Osteocyte (in vitro differentiated cells): ENCODE data around the gene TCERG1L. TPM values are rescaled to one million over a fixed set of nuclear protein-coding genes. Genes with fewer than 3 reads are reported as not detected.

Experiments
- DNase-seq: peaks from one replicate; pipeline ENCODE4 v3.0.0; 2021; ENCODE audit warnings: mixed read lengths; ENCODE audit not compliant: unreplicated experiment; ENCODE audit errors: extremely low spot score
- H3K27ac Mint-ChIP-seq: one replicate; pipeline ENCODE4 v1.8.0; 2021; ENCODE audit warnings: mild to moderate bottlenecking, mixed read lengths; ENCODE audit not compliant: unreplicated experiment
- H3K27me3 Mint-ChIP-seq: one replicate; pipeline ENCODE4 v1.8.0; 2021; ENCODE audit warnings: mixed read lengths; ENCODE audit not compliant: unreplicated experiment
- H3K36me3 Mint-ChIP-seq: one replicate; pipeline ENCODE4 v1.8.0; 2021; ENCODE audit warnings: mixed read lengths; ENCODE audit not compliant: unreplicated experiment
- H3K4me1 Mint-ChIP-seq: one replicate; pipeline ENCODE4 v1.8.0; 2021; ENCODE audit warnings: mixed read lengths; ENCODE audit not compliant: unreplicated experiment
- H3K4me3 Mint-ChIP-seq: one replicate; pipeline ENCODE4 v1.8.0; 2021; ENCODE audit warnings: mild to moderate bottlenecking, moderate library complexity, mixed read lengths; ENCODE audit not compliant: unreplicated experiment
- H3K9me3 Mint-ChIP-seq: one replicate; pipeline ENCODE4 v1.8.0; 2021; ENCODE audit warnings: mixed read lengths; ENCODE audit not compliant: unreplicated experiment
- total RNA-seq: library from RNA; stranded (reverse); gene quantifications from 2 replicates; pipeline ENCODE4 v1.2.1, GENCODE V29; 2021
- TF ChIP-seq, protein P1 (sequence below): fragments of 200-600 bp; sonication (generic); IDR thresholded peaks from 2 replicates; pipeline ENCODE4 v1.5.0; 2021; ENCODE audit warnings: antibody characterized with exemption, mild to moderate bottlenecking, moderate library complexity

TCERG1L gene
- total RNA-seq, 1 donor from 2014 or later, result not detected

DNA sequence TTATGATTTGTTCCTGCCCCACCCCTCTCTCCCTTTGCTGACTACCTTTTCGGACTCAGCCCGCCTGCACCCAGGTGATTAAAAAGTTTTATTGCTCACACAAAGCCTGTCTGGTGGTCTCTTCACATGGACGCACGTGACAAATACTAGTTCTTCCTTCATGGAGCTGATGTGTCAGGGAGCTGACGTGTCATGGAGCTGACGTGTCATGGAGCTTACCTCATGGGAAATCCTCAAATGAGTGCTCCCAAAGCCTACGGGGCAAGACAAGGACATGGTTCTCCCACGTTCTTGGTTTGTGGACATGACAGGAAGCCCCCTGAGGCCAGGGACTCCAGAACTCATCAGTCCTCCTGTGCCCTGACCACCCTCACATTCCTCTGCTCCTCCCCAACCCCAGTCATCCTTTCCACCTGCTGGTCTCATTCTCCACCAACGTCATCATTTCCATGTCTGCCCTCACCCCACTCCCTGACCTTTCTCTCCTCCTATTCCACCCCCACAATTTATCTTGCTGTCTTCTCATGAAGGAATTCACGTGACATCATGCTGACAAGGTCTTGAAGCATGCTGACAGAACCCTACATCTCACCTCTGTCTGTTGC is 261.3 kb downstream of the TCERG1L start:
- no peaks in the 10 kb centered on the region for H3K4me1 Mint-ChIP-seq
- DNase-seq, result no peak
- no peaks in the 10 kb centered on the region for H3K36me3 Mint-ChIP-seq
- H3K4me3 Mint-ChIP-seq, result no peak overlapping the region
- H3K9me3 Mint-ChIP-seq, result peaks cover 54% of the 10 kb centered on the region
- TF ChIP-seq, protein P1, sequence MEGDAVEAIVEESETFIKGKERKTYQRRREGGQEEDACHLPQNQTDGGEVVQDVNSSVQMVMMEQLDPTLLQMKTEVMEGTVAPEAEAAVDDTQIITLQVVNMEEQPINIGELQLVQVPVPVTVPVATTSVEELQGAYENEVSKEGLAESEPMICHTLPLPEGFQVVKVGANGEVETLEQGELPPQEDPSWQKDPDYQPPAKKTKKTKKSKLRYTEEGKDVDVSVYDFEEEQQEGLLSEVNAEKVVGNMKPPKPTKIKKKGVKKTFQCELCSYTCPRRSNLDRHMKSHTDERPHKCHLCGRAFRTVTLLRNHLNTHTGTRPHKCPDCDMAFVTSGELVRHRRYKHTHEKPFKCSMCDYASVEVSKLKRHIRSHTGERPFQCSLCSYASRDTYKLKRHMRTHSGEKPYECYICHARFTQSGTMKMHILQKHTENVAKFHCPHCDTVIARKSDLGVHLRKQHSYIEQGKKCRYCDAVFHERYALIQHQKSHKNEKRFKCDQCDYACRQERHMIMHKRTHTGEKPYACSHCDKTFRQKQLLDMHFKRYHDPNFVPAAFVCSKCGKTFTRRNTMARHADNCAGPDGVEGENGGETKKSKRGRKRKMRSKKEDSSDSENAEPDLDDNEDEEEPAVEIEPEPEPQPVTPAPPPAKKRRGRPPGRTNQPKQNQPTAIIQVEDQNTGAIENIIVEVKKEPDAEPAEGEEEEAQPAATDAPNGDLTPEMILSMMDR, result no peak
- no peaks in the 10 kb centered on the region for H3K27me3 Mint-ChIP-seq
- no peak overlapping the region for H3K27ac Mint-ChIP-seq

DNA sequence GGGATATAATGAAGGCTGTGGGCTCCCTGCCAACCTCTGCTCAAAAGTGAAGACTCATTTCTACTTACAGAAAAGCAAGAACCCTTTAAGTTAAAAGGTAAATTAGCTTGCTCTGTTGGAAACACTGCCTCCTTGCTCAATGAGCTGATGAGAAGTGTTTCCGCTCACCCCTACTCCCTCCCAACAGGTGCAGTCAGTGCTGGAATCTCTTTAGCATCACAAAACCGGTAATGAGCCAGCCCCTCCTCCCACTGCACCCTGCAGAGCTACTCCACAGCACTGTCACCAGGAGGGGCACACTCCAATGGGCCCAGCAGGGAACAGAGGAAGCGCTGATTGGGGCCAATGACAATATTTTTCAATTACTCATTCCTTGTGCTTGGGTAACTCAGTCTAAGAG is 262.5 kb downstream of the TCERG1L start:
- TF ChIP-seq, protein P1, result no peak
- H3K27me3 Mint-ChIP-seq, result no peaks in the 10 kb centered on the region
- no peak overlapping the region for H3K4me3 Mint-ChIP-seq
- no peak overlapping the region for H3K27ac Mint-ChIP-seq
- no peaks in the 10 kb centered on the region for H3K4me1 Mint-ChIP-seq
- DNase-seq, result no peak
- no peaks in the 10 kb centered on the region for H3K36me3 Mint-ChIP-seq
- H3K9me3 Mint-ChIP-seq, result peaks cover 53% of the 10 kb centered on the region

DNA sequence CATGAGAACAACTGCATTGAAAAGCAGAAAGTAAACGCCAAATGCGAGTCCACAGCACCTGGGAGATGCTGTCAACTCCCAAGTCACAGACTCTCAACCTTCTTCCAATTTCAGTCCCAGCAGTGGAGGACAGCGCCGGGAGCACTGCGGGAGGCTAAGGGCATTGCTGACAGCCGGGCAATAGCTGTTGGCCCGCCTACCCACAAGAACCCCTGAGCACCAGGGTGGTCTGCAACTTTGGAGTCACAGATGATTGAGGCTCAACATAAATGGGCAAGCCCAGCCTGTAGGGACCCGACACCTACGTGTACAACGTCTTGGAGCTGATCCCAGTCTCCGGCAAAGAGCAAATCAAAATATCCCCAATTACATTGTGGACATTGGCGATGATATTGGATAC is 262.9 kb downstream of the TCERG1L start:
- peaks cover 49% of the 10 kb centered on the region for H3K9me3 Mint-ChIP-seq
- no peaks in the 10 kb centered on the region for H3K27me3 Mint-ChIP-seq
- H3K4me1 Mint-ChIP-seq, result no peaks in the 10 kb centered on the region
- DNase-seq, result no peak
- no peak overlapping the region for H3K4me3 Mint-ChIP-seq
- H3K36me3 Mint-ChIP-seq, result no peaks in the 10 kb centered on the region
- H3K27ac Mint-ChIP-seq, result no peak overlapping the region
- TF ChIP-seq, protein P1, result no peak

DNA sequence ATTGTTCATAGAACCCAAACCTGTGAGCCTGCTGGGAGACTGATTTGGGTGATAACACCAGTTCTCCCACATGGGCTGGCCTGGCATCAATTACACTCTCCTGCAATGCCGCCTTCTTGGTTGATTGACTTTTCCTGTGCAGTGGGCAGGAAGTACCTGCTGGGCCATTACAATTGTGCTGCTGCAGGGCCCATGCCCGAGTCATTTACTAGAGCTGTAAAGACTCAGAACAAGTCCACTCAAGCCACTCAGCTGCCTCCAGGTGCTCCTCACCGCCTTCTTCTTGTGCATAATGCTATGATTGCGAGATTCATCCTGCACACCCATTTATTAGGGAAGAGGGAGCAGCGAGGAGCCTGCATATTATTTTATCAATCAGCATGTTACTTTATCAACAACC is 264.0 kb downstream of the TCERG1L start:
- H3K9me3 Mint-ChIP-seq, result peaks cover 42% of the 10 kb centered on the region
- no peaks in the 10 kb centered on the region for H3K4me1 Mint-ChIP-seq
- H3K4me3 Mint-ChIP-seq, result no peak overlapping the region
- TF ChIP-seq, protein P1, result no peak
- H3K36me3 Mint-ChIP-seq, result no peaks in the 10 kb centered on the region
- no peak for DNase-seq
- no peak overlapping the region for H3K27ac Mint-ChIP-seq
- H3K27me3 Mint-ChIP-seq, result no peaks in the 10 kb centered on the region

DNA sequence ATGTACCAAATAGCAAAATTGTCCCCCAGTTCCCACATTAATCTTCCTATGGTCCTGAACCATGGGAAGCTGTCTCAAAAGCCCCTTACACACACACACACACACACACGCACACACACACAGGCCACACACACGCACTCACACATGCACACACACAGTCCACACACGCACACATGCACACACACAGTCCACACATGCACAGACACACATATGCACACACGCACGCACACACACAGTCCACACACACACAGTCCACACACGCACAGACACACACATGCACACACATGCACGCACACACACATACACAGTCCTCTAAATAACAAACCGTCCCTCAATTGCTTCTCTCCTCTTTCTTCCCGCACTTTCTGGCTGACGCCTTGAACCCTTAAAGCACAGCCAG is 265.3 kb downstream of the TCERG1L start:
- no peak for DNase-seq
- H3K36me3 Mint-ChIP-seq, result no peaks in the 10 kb centered on the region
- no peak overlapping the region for H3K4me3 Mint-ChIP-seq
- H3K4me1 Mint-ChIP-seq, result no peaks in the 10 kb centered on the region
- TF ChIP-seq, protein P1, result no peak
- H3K27ac Mint-ChIP-seq, result no peak overlapping the region
- no peaks in the 10 kb centered on the region for H3K27me3 Mint-ChIP-seq
- peaks cover 39% of the 10 kb centered on the region for H3K9me3 Mint-ChIP-seq
